ENCODE measurements around the gene MAP2.

MAP2 gene

GRCh38 chr2:209519271-209519670 lies 95.4 kb downstream of the MAP2 start:
- no peaks in the 10 kb centered on the region for H3K36me3 ChIP-seq (ENCODE audit: control insufficient read depth, insufficient read depth, low read length, severe bottlenecking)
- no peaks in the 10 kb centered on the region for H3K4me1 ChIP-seq (ENCODE audit: control insufficient read depth, insufficient read depth, low read length)
- no peak overlapping the region for H3K4me3 ChIP-seq (ENCODE audit: low read length)
- H3K27me3 ChIP-seq (replicated peaks; ENCODE audit: control insufficient read depth, insufficient read depth, low read length) = no peaks in the 10 kb centered on the region
- no peaks in the 10 kb centered on the region for H3K9me3 ChIP-seq (ENCODE audit: control insufficient read depth, low read length)
- no peak overlapping the region for H3K9ac ChIP-seq (ENCODE audit: low read length)
- no peak for DNase-seq (ENCODE audit: low read depth)

- Histone ChIP-seq H3K27me3 (replicated peaks; ENCODE audit: control insufficient read depth, insufficient read depth, low read length) (no peaks in the 10 kb centered on the region), H3K36me3 (ENCODE audit: control insufficient read depth, insufficient read depth, low read length, severe bottlenecking) (no peaks in the 10 kb centered on the region), H3K9ac (ENCODE audit: low read length) (no peak overlapping the region), H3K4me1 (ENCODE audit: control insufficient read depth, insufficient read depth, low read length) (no peaks in the 10 kb centered on the region), H3K9me3 (ENCODE audit: control insufficient read depth, low read length) (no peaks in the 10 kb centered on the region), H3K4me3 (ENCODE audit: low read length) (no peak overlapping the region)
- DNase-seq (ENCODE audit: low read depth) = no peak
These were observed 96.1 kb downstream of the MAP2 start for GRCh38 chr2:209519906-209520305.

DNA sequence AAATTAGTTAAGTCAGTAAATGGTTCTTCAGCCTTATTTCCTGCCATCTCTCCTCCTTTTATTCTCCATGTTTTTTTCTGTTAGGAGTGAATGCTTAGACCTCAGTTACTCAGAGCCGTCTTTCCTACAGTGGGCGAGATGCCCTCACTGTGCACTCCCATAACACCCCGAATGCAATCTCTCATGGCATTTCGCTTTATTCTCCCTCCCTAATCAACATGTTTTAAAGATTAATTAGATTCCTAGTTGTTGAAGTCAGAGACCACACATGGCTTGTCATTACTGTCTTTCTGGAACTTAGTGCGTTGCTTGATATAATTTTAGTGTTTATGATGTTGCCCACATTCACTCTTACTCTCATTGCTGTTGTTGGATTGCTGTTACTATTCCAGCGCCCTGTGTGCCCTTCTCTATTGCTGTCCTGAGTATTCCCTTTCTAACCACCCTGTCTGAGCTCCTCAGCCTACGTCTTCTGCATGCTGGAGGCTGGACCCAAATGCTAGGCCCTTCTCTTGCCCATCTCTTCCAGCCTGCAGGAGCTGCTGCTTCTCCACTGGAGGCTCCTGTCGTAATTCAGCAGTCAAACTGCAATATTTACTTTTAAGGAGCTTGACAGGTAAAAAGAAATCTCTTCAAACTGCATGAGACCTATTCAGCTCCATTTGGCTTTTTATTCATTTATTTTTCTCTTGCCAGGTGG lies 99.3 kb downstream of the MAP2 start:
- Histone ChIP-seq H3K4me1 (ENCODE audit: control insufficient read depth, insufficient read depth, low read length) (peaks cover 24% of the 10 kb centered on the region), H3K36me3 (ENCODE audit: control insufficient read depth, insufficient read depth, low read length, severe bottlenecking) (no peaks in the 10 kb centered on the region), H3K27me3 (replicated peaks; ENCODE audit: control insufficient read depth, insufficient read depth, low read length) (no peaks in the 10 kb centered on the region), H3K4me3 (ENCODE audit: low read length) (no peak overlapping the region), H3K9me3 (ENCODE audit: control insufficient read depth, low read length) (no peaks in the 10 kb centered on the region), H3K9ac (ENCODE audit: low read length) (no peak overlapping the region)
- no peak for DNase-seq (ENCODE audit: low read depth)

GRCh38 chr2:209523867-209524266 lies 100.0 kb downstream of the MAP2 start:
- DNase-seq (ENCODE audit: low read depth) = peak; percentile 58
- Histone ChIP-seq H3K9ac (ENCODE audit: low read length) (no peak overlapping the region), H3K4me3 (ENCODE audit: low read length) (no peak overlapping the region), H3K36me3 (ENCODE audit: control insufficient read depth, insufficient read depth, low read length, severe bottlenecking) (no peaks in the 10 kb centered on the region), H3K4me1 (ENCODE audit: control insufficient read depth, insufficient read depth, low read length) (peaks cover 24% of the 10 kb centered on the region), H3K27me3 (replicated peaks; ENCODE audit: control insufficient read depth, insufficient read depth, low read length) (no peaks in the 10 kb centered on the region), H3K9me3 (ENCODE audit: control insufficient read depth, low read length) (no peaks in the 10 kb centered on the region)

- H3K9me3 ChIP-seq (ENCODE audit: control insufficient read depth, low read length) = no peaks in the 10 kb centered on the region
- H3K4me1 ChIP-seq (ENCODE audit: control insufficient read depth, insufficient read depth, low read length) = peaks cover 24% of the 10 kb centered on the region
- no peaks in the 10 kb centered on the region for H3K36me3 ChIP-seq (ENCODE audit: control insufficient read depth, insufficient read depth, low read length, severe bottlenecking)
- peak overlapping the region; percentile 59 for H3K9ac ChIP-seq (ENCODE audit: low read length)
- H3K4me3 ChIP-seq (ENCODE audit: low read length) = peak overlapping the region; percentile 61
- peak; percentile 17 for DNase-seq (ENCODE audit: low read depth)
- no peaks in the 10 kb centered on the region for H3K27me3 ChIP-seq (replicated peaks; ENCODE audit: control insufficient read depth, insufficient read depth, low read length)
These were observed 101.5 kb downstream of the MAP2 start for GRCh38 chr2:209525331-209525730.

DNA sequence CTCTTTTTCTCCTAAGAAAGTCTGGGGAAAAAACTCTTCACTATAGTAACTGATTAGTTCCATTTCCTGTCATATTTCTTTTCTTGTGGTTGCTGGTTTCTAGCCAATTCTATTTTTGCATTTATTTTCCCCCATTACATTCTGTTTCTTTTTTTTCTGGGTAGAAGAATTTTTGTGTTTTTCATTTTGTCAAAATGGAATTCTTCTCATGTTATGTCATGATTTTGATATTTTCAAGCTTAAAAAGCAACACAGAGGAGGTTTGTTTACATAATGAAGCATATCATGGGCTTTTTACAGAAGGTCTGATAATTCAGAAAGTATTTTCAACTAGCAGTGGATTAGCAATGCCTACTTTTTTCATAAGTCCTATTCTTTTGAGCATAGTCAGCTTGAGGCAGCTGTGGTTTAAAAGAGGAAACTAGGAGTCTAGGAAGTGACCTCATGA lies 102.0 kb downstream of the MAP2 start:
- H3K9ac ChIP-seq (ENCODE audit: low read length) = peak overlapping the region; percentile 72
- peaks cover 24% of the 10 kb centered on the region for H3K4me1 ChIP-seq (ENCODE audit: control insufficient read depth, insufficient read depth, low read length)
- peak; percentile 85 for DNase-seq (ENCODE audit: low read depth)
- no peaks in the 10 kb centered on the region for H3K36me3 ChIP-seq (ENCODE audit: control insufficient read depth, insufficient read depth, low read length, severe bottlenecking)
- H3K9me3 ChIP-seq (ENCODE audit: control insufficient read depth, low read length) = no peaks in the 10 kb centered on the region
- peak overlapping the region; percentile 61 for H3K4me3 ChIP-seq (ENCODE audit: low read length)
- no peaks in the 10 kb centered on the region for H3K27me3 ChIP-seq (replicated peaks; ENCODE audit: control insufficient read depth, insufficient read depth, low read length)

DNA sequence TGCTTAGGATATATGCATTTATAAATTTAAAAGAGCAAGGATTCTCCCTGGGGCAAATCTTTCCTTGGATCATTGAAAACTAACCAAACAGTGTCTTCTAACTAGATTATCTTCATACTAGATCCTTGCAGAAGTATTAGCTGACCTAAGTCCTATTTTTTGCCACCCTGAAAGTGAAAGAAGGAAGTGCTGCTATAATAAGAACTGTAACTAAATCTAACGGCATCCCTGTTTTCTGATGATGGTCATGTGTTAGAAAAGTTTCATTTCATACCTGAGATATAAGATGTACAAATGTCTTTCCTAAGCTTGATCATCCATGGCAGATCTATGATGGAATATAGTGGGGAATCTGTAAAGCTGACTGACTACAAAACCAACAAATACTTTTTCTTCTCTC lies 102.7 kb downstream of the MAP2 start:
- peaks cover 24% of the 10 kb centered on the region for H3K4me1 ChIP-seq (ENCODE audit: control insufficient read depth, insufficient read depth, low read length)
- H3K9ac ChIP-seq (ENCODE audit: low read length) = peak overlapping the region; percentile 72
- peak overlapping the region; percentile 61 for H3K4me3 ChIP-seq (ENCODE audit: low read length)
- no peaks in the 10 kb centered on the region for H3K9me3 ChIP-seq (ENCODE audit: control insufficient read depth, low read length)
- no peaks in the 10 kb centered on the region for H3K27me3 ChIP-seq (replicated peaks; ENCODE audit: control insufficient read depth, insufficient read depth, low read length)
- DNase-seq (ENCODE audit: low read depth) = peak; percentile 39
- H3K36me3 ChIP-seq (ENCODE audit: control insufficient read depth, insufficient read depth, low read length, severe bottlenecking) = no peaks in the 10 kb centered on the region

- peaks cover 24% of the 10 kb centered on the region for H3K4me1 ChIP-seq (ENCODE audit: control insufficient read depth, insufficient read depth, low read length)
- H3K4me3 ChIP-seq (ENCODE audit: low read length) = no peak overlapping the region
- no peaks in the 10 kb centered on the region for H3K27me3 ChIP-seq (replicated peaks; ENCODE audit: control insufficient read depth, insufficient read depth, low read length)
- H3K9me3 ChIP-seq (ENCODE audit: control insufficient read depth, low read length) = no peaks in the 10 kb centered on the region
- no peaks in the 10 kb centered on the region for H3K36me3 ChIP-seq (ENCODE audit: control insufficient read depth, insufficient read depth, low read length, severe bottlenecking)
- DNase-seq (ENCODE audit: low read depth) = no peak
- no peak overlapping the region for H3K9ac ChIP-seq (ENCODE audit: low read length)
These were observed 105.7 kb downstream of the MAP2 start for GRCh38 chr2:209529579-209529978.

GRCh38 chr2:209532321-209532720 lies 108.5 kb downstream of the MAP2 start:
- Histone ChIP-seq H3K4me3 (ENCODE audit: low read length) (no peak overlapping the region), H3K4me1 (ENCODE audit: control insufficient read depth, insufficient read depth, low read length) (peaks cover 2% of the 10 kb centered on the region), H3K9me3 (ENCODE audit: control insufficient read depth, low read length) (no peaks in the 10 kb centered on the region), H3K9ac (ENCODE audit: low read length) (no peak overlapping the region), H3K27me3 (replicated peaks; ENCODE audit: control insufficient read depth, insufficient read depth, low read length) (no peaks in the 10 kb centered on the region), H3K36me3 (ENCODE audit: control insufficient read depth, insufficient read depth, low read length, severe bottlenecking) (no peaks in the 10 kb centered on the region)
- DNase-seq (ENCODE audit: low read depth) = no peak

DNA sequence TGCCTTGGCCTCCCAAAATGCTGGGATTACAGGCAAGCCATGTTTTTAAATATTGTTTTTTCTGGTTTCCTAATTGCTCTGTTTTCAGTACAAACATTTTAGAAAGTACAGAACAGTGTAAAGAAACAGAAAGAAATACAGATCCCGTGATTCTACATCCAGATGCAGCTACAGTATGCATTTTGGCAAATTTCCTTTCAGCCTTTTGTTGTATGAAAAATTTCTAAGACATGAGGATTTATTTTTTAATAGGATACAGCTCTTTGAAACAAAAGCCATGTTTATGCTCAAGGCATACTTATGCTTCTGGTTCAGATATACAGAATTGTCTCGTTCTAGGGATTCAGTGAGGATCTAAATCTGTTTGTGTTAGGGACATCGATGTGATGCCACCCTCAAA lies 109.5 kb downstream of the MAP2 start:
- no peak for DNase-seq (ENCODE audit: low read depth)
- Histone ChIP-seq H3K4me3 (ENCODE audit: low read length) (no peak overlapping the region), H3K9ac (ENCODE audit: low read length) (no peak overlapping the region), H3K4me1 (ENCODE audit: control insufficient read depth, insufficient read depth, low read length) (no peaks in the 10 kb centered on the region), H3K36me3 (ENCODE audit: control insufficient read depth, insufficient read depth, low read length, severe bottlenecking) (no peaks in the 10 kb centered on the region), H3K9me3 (ENCODE audit: control insufficient read depth, low read length) (no peaks in the 10 kb centered on the region), H3K27me3 (replicated peaks; ENCODE audit: control insufficient read depth, insufficient read depth, low read length) (no peaks in the 10 kb centered on the region)

DNA sequence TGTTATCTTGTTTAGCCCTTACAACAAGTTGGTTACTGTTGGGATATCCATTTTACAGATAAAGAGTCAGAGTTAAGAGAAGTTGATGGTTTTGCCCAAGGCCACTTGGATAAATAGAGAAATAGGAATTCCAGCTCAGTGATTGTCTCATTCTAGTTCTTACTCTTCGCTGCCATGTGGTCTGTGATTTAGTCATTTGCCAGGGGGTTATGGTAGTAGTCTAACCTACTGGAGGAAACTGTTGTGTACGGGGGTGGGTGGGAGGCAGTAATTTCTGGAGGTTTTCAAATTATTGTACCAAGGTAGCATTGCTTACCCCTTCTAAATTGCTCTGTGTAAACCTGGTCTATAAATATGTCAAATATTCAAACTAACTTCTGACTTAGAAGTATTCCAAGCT lies 110.4 kb downstream of the MAP2 start:
- H3K4me1 ChIP-seq (ENCODE audit: control insufficient read depth, insufficient read depth, low read length) = no peaks in the 10 kb centered on the region
- no peak for DNase-seq (ENCODE audit: low read depth)
- no peaks in the 10 kb centered on the region for H3K36me3 ChIP-seq (ENCODE audit: control insufficient read depth, insufficient read depth, low read length, severe bottlenecking)
- H3K9ac ChIP-seq (ENCODE audit: low read length) = no peak overlapping the region
- H3K4me3 ChIP-seq (ENCODE audit: low read length) = no peak overlapping the region
- no peaks in the 10 kb centered on the region for H3K27me3 ChIP-seq (replicated peaks; ENCODE audit: control insufficient read depth, insufficient read depth, low read length)
- H3K9me3 ChIP-seq (ENCODE audit: control insufficient read depth, low read length) = no peaks in the 10 kb centered on the region

- no peak overlapping the region for H3K4me3 ChIP-seq (ENCODE audit: low read length)
- no peaks in the 10 kb centered on the region for H3K4me1 ChIP-seq (ENCODE audit: control insufficient read depth, insufficient read depth, low read length)
- H3K27me3 ChIP-seq (replicated peaks; ENCODE audit: control insufficient read depth, insufficient read depth, low read length) = no peaks in the 10 kb centered on the region
- no peak overlapping the region for H3K9ac ChIP-seq (ENCODE audit: low read length)
- no peak for DNase-seq (ENCODE audit: low read depth)
- H3K9me3 ChIP-seq (ENCODE audit: control insufficient read depth, low read length) = no peaks in the 10 kb centered on the region
- H3K36me3 ChIP-seq (ENCODE audit: control insufficient read depth, insufficient read depth, low read length, severe bottlenecking) = no peaks in the 10 kb centered on the region
These were observed 112.5 kb downstream of the MAP2 start for GRCh38 chr2:209536363-209536762.
